ENCODE data around the gene PCNX2. TPM values are rescaled to one million over a fixed set of nuclear protein-coding genes. Genes with fewer than 3 reads are reported as not detected.

Gene PCNX2
- total and polyA plus RNA-seq, 2 of the 8 experiments (the other 6 are each of a cell fraction or from before 2014, with no cell fraction given): 46.1 to 57.6 TPM

GRCh38 chr1:233060461-233060994 is 235.0 kb downstream of the PCNX2 start:
- no peak overlapping the region for H2AFZ ChIP-seq (ENCODE audit: low read length)
- H4K91ac ChIP-seq (replicated peaks; ENCODE audit: insufficient read length, low read length): no peak overlapping the region
- H3K4me2 ChIP-seq (ENCODE audit: insufficient read depth in 1 of 2, low read depth in 2 of 2, low read length in 2 of 2): no peak overlapping the region
- CTCF ChIA-PET (ENCODE audit: partially characterized antibody): interaction anchor here (1.0 kb wide), 1 partner anchor 10 kb away, joined by 3 read pairs; no protein-coding TSS in a partner anchor
- no peaks in the 10 kb centered on the region for H3K23me2 ChIP-seq (ENCODE audit: low read depth, low read length)
- H4K20me1 ChIP-seq (replicated peaks in 1 of 2; ENCODE audit: control insufficient read depth in 1 of 2, insufficient read depth in 2 of 2, low read length in 2 of 2): no peaks in the 10 kb centered on the region
- H2AK5ac ChIP-seq (ENCODE audit: low read depth, low read length): no peak overlapping the region
- H3K18ac ChIP-seq (ENCODE audit: extremely low read depth, low read length): no peak overlapping the region
- H3K14ac ChIP-seq (ENCODE audit: insufficient read length): no peak overlapping the region
- H3K27me3 ChIP-seq (replicated peaks in 1 of 4; ENCODE audit: control insufficient read depth in 3 of 4, extremely low read depth in 1 of 4, insufficient read depth in 3 of 4, low read length in 3 of 4): no peaks in the 10 kb centered on the region
- no peak overlapping the region for H3K27ac ChIP-seq (ENCODE audit: low read depth, low read length)
- H2BK12ac ChIP-seq (ENCODE audit: low read depth, low read length): no peak overlapping the region
- H2BK120ac ChIP-seq (replicated peaks; ENCODE audit: low read depth, low read length): no peak overlapping the region
- no peaks in the 10 kb centered on the region for H3K79me1 ChIP-seq (ENCODE audit: low read depth, low read length)
- H2BK20ac ChIP-seq (ENCODE audit: low read length): no peak overlapping the region
- H2BK5ac ChIP-seq (ENCODE audit: low read depth, low read length): no peak overlapping the region
- H4K8ac ChIP-seq (ENCODE audit: extremely low read depth, insufficient read depth, low read length): no peak overlapping the region
- H2BK15ac ChIP-seq (ENCODE audit: low read length): no peak overlapping the region
- no peaks in the 10 kb centered on the region; a peak in 2 of 8 replicates for H3K36me3 ChIP-seq (ENCODE audit: control insufficient read depth in 2 of 4, insufficient read depth in 4 of 4, low read length in 3 of 4)
- no peak for DNase-seq (ENCODE audit: low read depth in 1 of 2, low spot score in 2 of 2)
- 80% methylated on average over 3 of the region's 3 CpGs; no CpG with 5 or more reads in 1 of the 2 experiments for WGBS, 2 experiments (ENCODE audit: extremely low coverage in 1 of 2, insufficient coverage in 1 of 2, insufficient read length in 1 of 2, insufficient replicate concordance in 2 of 2, low coverage in 1 of 2, low lambda C conversion rate in 2 of 2, missing lambda C conversion rate in 1 of 2)
- no peak overlapping the region for H3K4me3 ChIP-seq (ENCODE audit: extremely low read depth in 1 of 4, insufficient read depth in 2 of 4, low read depth in 3 of 4, low read length in 4 of 4)
- no peak overlapping the region for H4K5ac ChIP-seq (ENCODE audit: insufficient read length, low read depth, low read length)
- no peak overlapping the region for H3K23ac ChIP-seq (ENCODE audit: insufficient read length)
- no peak overlapping the region for H3K56ac ChIP-seq (replicated peaks; ENCODE audit: insufficient read length, low read depth, low read length)
- H3K9ac ChIP-seq (replicated peaks in 1 of 4; ENCODE audit: extremely low read depth in 1 of 4, low read depth in 3 of 4, low read length in 3 of 4): no peak overlapping the region
- H3K4me1 ChIP-seq (replicated peaks in 1 of 4; ENCODE audit: control insufficient read depth in 3 of 4, insufficient read depth in 4 of 4, low read length in 3 of 4): peaks cover 0 to 4% (median 0%) of the 10 kb centered on the region in 4 experiments; a peak in 1 of 7 replicates
- H3K79me2 ChIP-seq (ENCODE audit: control insufficient read depth in 1 of 2, insufficient read depth in 2 of 2, low read length in 2 of 2): no peaks in the 10 kb centered on the region
- POLR2A ChIA-PET (ENCODE audit: partially characterized antibody): no interaction called here
- H3K9me3 ChIP-seq (ENCODE audit: insufficient read depth in 2 of 2, low read depth in 1 of 2, low read length in 1 of 2): no peaks in the 10 kb centered on the region
- FAIRE-seq: no peak
- no peak overlapping the region for H3K4ac ChIP-seq (replicated peaks; ENCODE audit: insufficient read length, low read depth, low read length)
- TF ChIP-seq KDM1A (IDR thresholded peaks at IDR 0.05; ENCODE audit: borderline replicate concordance, low read length) (no peak), HDAC6 (IDR thresholded peaks at IDR 0.05; ENCODE audit: low read depth, low read length) (no peak), RNF2 (IDR thresholded peaks at IDR 0.05; ENCODE audit: borderline replicate concordance, low read depth, low read length, missing control alignments, poor library complexity, severe bottlenecking) (no peak), EP300 (IDR thresholded peaks at IDR 0.05; ENCODE audit: borderline replicate concordance in 1 of 2, low read depth in 2 of 2, low read length in 2 of 2) (no peak), EGR1 (IDR thresholded peaks at IDR 0.05; ENCODE audit: borderline replicate concordance, low read depth, low read length) (no peak), NRF1 (IDR thresholded peaks at IDR 0.05; ENCODE audit: low read depth, low read length) (no peak), SAP30 (IDR thresholded peaks at IDR 0.05; ENCODE audit: insufficient read depth, insufficient replicate concordance, low read length) (no peak), SP1 (IDR thresholded peaks at IDR 0.05; ENCODE audit: low read depth, low read length) (no peak), E2F6 (IDR thresholded peaks at IDR 0.05) (no peak), JUN (IDR thresholded peaks at IDR 0.05; ENCODE audit: low read depth, low read length) (no peak), SUZ12 (IDR thresholded peaks at IDR 0.05; ENCODE audit: low read length) (no peak), TCF12 (IDR thresholded peaks at IDR 0.05; ENCODE audit: low read depth, low read length) (no peak)
